GM23338 (cell line): Measurements from ENCODE around the gene OR8B8.

Source experiments
- CREB1 ChIP-seq: fragments of 250-450 bp; sonication (Bioruptor Pico); IDR thresholded peaks from 2 replicates; pipeline ENCODE4 v1.5.0; 2020; ENCODE audit warnings: low read depth, mild to moderate bottlenecking, moderate library complexity
- EZH2 ChIP-seq: fragments of 200-600 bp; sonication (generic); IDR thresholded peaks from one replicate; pipeline ENCODE4 v1.8.0; 2017; ENCODE audit warnings: antibody characterized with exemption, mild to moderate bottlenecking, low read depth; ENCODE audit not compliant: unreplicated experiment
- EZH2phosphoT487 ChIP-seq: fragments of 200-600 bp; sonication (generic); IDR thresholded peaks from one replicate; pipeline ENCODE4 v1.8.1; 2018; ENCODE audit warnings: antibody characterized with exemption; ENCODE audit not compliant: unreplicated experiment
- JUNB ChIP-seq: IDR thresholded peaks from one replicate; pipeline ENCODE4 v1.6.1; 2016; ENCODE audit warnings: antibody characterized with exemption; ENCODE audit not compliant: unreplicated experiment
- NANOG ChIP-seq: IDR thresholded peaks from 2 replicates; pipeline ENCODE4 v1.6.1; 2016; ENCODE audit warnings: antibody characterized with exemption, borderline replicate concordance
- POLR2AphosphoS5 ChIP-seq: IDR thresholded peaks from 2 replicates; pipeline ENCODE4 v1.6.1; 2016; ENCODE audit warnings: antibody characterized with exemption, low read depth
- STAT1 ChIP-seq: IDR thresholded peaks from one replicate; pipeline ENCODE4 v1.6.1; 2016; ENCODE audit warnings: antibody characterized with exemption; ENCODE audit not compliant: unreplicated experiment
- ZNF114 ChIP-seq: fragments of 250-450 bp; sonication (Bioruptor Pico); IDR thresholded peaks from 2 replicates; pipeline ENCODE4 v1.5.0; 2020; ENCODE audit warnings: mild to moderate bottlenecking, moderate library complexity
- TF ChIP-seq, protein P1 (sequence below), 2 experiments: fragments of 200-600 bp in 1 of 2; sonication (generic) in 1 of 2; conservative IDR thresholded peaks; 2 replicates each; pipeline versions ENCODE4 v1.5.1 to v1.6.1; 2016 to 2017; ENCODE audit warnings: antibody characterized with exemption in 2 of 2, low read depth in 2 of 2, mild to moderate bottlenecking in 2 of 2, moderate library complexity in 1 of 2
- TF ChIP-seq, protein P2 (sequence below): IDR thresholded peaks from 2 replicates; pipeline ENCODE4 v1.6.1; 2016; ENCODE audit warnings: antibody characterized with exemption
- TF ChIP-seq, protein P3 (sequence below): IDR thresholded peaks from one replicate; pipeline ENCODE4 v1.6.1; 2018; ENCODE audit warnings: antibody characterized with exemption; ENCODE audit not compliant: unreplicated experiment

DNA sequence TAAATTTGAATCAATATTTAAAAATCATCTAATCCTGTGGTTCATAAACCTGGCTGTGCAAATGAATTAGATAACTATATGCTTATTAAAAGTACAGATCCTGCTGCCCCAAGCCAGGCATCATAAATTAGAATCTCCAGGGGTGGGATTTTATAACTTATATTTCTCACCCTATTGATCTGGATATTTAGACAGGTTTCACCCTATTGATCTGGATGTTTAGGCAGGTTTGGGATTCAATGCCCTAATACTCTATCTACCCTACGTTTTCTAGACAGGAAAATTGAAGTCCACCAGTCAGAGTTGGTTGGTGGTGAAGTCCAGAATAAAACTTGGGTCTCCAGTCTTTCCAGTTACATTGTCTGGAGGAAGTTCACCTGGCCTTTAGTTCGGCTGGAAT is 2.6 kb downstream of the OR8B8 start:
- TF ChIP-seq, protein P1, sequence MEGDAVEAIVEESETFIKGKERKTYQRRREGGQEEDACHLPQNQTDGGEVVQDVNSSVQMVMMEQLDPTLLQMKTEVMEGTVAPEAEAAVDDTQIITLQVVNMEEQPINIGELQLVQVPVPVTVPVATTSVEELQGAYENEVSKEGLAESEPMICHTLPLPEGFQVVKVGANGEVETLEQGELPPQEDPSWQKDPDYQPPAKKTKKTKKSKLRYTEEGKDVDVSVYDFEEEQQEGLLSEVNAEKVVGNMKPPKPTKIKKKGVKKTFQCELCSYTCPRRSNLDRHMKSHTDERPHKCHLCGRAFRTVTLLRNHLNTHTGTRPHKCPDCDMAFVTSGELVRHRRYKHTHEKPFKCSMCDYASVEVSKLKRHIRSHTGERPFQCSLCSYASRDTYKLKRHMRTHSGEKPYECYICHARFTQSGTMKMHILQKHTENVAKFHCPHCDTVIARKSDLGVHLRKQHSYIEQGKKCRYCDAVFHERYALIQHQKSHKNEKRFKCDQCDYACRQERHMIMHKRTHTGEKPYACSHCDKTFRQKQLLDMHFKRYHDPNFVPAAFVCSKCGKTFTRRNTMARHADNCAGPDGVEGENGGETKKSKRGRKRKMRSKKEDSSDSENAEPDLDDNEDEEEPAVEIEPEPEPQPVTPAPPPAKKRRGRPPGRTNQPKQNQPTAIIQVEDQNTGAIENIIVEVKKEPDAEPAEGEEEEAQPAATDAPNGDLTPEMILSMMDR (conservative IDR thresholded peaks at IDR 0.05; ENCODE audit: low read depth in 2 of 2), result no peak
- TF ChIP-seq POLR2AphosphoS5 (no peak), EZH2phosphoT487 (no peak), ZNF114 (CRISPR knock-in tag) (no peak), NANOG (no peak), EZH2 (no peak), CREB1 (CRISPR knock-in tag) (no peak), JUNB (no peak), STAT1 (no peak)
- TF ChIP-seq, protein P2, sequence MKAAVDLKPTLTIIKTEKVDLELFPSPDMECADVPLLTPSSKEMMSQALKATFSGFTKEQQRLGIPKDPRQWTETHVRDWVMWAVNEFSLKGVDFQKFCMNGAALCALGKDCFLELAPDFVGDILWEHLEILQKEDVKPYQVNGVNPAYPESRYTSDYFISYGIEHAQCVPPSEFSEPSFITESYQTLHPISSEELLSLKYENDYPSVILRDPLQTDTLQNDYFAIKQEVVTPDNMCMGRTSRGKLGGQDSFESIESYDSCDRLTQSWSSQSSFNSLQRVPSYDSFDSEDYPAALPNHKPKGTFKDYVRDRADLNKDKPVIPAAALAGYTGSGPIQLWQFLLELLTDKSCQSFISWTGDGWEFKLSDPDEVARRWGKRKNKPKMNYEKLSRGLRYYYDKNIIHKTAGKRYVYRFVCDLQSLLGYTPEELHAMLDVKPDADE, result no peak
- TF ChIP-seq, protein P3, sequence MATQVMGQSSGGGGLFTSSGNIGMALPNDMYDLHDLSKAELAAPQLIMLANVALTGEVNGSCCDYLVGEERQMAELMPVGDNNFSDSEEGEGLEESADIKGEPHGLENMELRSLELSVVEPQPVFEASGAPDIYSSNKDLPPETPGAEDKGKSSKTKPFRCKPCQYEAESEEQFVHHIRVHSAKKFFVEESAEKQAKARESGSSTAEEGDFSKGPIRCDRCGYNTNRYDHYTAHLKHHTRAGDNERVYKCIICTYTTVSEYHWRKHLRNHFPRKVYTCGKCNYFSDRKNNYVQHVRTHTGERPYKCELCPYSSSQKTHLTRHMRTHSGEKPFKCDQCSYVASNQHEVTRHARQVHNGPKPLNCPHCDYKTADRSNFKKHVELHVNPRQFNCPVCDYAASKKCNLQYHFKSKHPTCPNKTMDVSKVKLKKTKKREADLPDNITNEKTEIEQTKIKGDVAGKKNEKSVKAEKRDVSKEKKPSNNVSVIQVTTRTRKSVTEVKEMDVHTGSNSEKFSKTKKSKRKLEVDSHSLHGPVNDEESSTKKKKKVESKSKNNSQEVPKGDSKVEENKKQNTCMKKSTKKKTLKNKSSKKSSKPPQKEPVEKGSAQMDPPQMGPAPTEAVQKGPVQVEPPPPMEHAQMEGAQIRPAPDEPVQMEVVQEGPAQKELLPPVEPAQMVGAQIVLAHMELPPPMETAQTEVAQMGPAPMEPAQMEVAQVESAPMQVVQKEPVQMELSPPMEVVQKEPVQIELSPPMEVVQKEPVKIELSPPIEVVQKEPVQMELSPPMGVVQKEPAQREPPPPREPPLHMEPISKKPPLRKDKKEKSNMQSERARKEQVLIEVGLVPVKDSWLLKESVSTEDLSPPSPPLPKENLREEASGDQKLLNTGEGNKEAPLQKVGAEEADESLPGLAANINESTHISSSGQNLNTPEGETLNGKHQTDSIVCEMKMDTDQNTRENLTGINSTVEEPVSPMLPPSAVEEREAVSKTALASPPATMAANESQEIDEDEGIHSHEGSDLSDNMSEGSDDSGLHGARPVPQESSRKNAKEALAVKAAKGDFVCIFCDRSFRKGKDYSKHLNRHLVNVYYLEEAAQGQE, result no peak
